Stimulated activated CD8-positive, alpha-beta memory T cell treated with anti-CD3 and anti-CD28 coated beads, Interleukin-7, amount 100 ng/mL, for 24 hours (primary cell): ENCODE measurements around the gene ERI3.

ENCODE experiments used
- DNase-seq: peaks from one replicate; pipeline ENCODE4 v3.0.0-alpha.2; 2020; ENCODE audit warnings: low read depth

Gene ERI3

DNA sequence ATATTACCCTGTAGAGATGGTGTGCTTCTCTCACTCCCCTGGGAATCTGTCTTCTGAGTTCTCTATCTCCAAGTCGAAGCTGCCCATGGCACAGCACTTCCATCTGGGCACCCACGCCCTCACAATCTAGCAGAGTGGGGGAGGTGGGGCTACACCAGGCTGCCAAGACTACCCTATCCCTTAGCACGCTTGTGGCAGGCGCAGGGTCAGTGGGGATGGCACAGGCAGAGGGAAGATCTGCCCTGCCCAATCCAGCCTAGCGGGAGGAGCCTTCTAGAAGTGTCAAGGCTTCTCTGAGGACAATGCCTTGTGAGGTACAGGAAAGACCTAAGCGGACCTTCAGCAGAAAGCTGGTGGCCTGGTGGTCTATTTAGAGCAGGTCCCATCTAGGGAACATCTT is 92.6 kb downstream of the ERI3 start:
- DNase-seq: no peak

DNA sequence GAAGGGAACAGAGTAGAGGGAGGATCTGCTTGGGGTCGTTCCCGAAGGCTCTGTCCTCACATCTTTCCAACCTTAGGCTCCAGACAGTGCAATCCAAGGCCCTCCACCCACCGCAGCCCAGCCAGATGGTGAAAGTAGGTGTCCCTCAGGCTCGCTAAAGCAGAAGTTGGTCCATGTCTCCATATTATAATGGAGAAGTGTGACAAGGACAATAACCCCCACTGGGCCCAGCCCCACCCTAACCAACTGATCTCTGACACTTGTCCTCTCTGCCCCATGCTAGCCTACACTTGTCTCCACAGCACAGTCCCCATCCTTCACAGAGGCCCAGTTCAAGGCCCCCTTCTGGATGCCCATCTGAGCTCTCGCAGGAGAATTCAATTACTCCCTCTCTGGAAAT is 93.1 kb downstream of the ERI3 start:
- DNase-seq: no peak

DNA sequence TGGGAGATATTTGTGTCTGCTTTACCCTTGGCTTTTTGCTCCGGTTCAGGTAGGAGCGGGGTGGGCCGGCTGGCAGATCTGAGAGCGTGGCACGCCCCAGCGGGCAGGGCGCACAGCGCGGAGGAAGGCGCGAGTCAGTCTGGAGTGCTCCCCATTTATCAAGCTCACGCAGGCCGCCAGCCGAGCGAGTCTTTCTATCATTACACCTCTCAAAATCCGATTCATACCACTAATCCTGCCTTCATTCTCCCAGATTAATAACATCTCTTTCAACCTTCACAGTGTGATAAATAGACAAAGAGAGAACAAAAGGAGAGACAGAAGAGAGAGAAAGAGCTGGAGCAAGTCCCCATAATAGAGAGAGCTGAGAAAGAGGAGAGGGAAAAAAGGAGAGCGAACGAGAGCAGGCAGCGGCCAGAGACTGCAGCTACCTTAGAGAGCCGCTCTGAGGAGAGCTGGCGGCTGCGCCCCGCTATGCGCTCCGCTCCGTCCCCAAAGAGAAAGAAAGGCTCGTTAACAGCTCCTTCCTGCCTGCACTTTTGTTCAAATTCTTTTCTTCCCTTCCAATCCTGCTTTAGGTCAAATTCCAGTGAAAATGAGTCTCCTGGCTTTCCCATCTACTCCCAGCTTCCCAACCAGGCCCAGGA is 93.8 kb downstream of the ERI3 start:
- no peak for DNase-seq

DNA sequence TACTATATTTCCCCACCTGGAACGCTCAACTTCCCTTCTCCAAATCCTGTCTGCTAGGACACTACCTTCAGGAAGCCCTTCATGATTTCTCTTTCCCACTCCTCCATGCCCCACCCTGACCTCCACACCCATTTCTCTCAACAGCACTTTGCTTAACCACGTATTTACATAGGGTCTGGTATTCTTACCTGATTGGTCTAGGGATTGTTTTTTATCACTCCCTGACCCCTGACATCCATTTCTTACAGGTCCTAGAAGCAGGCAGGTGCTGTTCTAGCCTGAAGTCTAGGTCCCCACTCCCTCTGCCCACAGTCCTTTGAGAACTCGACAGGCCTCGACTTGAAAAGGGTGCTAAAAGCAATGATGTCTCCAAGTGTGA is 94.3 kb downstream of the ERI3 start:
- no peak for DNase-seq

DNA sequence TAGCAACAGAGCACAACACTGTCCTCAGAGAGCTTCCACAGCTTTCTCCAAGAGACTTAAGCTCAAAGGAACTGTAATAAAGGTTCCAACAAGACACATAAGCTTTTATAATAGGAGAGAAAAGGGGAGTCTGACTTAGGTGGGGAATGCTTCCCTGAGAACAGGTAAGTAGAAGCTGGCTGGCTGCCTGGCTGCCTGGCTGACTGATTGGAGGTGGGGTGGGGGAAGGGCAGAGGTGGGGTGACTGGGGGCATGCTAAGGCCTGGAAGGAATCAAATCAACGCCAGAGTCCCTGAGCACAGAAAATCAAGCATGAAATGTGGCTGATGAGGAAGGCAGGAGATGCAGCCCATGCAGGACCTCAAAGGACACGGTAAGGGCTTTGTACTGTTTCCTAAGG is 96.0 kb downstream of the ERI3 start:
- no peak for DNase-seq

DNA sequence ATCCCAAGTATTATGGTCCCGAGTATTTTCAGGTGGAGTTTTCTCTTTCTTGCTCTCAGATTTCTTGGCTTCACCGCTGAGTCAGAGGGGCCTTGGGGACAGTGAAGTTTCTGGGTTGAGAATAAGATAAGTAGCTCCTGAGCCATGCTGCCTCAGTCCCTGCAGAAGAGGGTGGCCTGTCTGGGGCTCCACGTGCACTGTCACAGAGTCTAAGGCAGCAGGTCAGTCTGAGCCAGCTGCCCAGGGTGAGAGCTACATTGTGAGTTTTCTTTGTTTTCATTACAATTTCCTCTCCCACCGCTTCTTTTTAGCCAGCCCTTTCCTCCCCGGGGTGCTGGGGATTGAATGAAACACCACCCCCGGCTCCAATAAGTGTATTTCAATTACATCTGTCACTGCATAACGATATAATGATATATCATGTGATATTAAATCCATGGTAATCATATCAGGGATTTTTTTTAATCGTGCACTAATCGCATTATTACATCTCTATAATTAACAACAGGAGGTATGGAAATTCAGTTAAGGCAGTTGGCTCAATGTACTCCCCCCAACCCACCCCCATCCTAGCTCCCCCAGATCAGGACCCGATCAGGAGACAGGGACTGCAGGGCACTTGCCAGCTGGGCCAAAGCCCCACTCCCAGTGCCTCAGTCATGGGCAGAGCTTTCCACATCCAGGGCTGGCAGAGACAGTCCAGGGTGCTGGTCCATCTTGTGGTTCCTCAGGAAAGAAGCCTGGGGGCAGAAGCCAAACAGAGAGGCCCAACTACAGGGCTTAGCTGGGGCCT is 98.1 kb downstream of the ERI3 start:
- no peak for DNase-seq

DNA sequence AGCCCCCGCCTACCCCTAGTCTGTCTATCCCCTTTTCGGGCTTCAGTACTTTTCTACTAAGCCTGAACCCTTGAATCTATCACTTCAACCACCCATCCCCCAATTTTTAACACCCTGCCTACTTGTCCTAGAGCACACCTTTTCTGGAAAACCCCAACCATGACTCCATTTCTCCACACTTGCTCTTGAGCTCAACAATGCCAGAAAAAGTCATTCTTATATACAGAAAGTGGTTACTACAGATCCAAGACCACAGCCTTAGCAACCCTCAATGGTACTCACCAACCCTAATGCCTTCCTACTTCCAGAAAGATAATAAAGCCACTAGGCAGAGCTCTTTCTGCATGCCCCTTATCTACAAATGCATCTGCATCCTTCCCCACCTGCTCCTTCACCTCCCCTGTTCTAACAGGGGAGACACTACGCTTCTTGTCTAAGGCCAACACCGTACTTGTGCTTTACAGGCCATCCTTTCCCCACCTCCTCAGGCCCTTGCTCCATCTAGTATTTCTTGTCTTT is 100.6 kb downstream of the ERI3 start:
- no peak for DNase-seq

DNA sequence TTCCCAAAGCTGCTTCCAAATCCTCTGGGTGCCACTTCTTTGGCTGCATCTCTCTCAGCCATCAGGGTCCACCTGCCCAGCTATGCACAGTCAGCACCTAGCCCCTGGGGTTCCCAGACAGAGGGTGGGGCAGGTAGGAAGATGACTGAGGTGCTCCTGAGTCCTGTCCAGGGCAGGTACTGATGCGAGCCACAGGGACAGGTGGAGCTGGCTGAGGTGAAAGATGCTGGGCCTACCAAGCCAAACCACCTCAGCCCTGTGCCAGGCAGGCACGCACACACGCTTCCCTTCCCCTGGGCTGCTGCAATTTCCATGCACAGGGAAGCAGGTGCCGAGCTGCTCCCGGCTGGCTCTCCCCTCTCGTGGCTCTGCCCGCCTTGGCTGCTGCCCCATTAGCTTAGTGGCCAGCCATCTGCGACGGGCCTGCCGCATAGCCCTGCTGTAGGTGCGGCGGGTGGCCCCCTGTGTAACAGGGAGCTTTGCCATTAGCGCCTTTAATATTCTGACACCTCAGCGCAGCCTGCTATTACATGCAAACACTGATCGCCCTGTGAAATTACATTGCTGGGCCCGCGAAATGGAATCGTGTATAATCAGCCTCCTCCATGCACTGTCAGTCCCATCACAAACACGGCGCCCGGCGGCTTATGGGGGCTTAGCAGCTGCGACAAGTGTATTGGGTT is 102.9 kb downstream of the ERI3 start:
- no peak for DNase-seq

DNA sequence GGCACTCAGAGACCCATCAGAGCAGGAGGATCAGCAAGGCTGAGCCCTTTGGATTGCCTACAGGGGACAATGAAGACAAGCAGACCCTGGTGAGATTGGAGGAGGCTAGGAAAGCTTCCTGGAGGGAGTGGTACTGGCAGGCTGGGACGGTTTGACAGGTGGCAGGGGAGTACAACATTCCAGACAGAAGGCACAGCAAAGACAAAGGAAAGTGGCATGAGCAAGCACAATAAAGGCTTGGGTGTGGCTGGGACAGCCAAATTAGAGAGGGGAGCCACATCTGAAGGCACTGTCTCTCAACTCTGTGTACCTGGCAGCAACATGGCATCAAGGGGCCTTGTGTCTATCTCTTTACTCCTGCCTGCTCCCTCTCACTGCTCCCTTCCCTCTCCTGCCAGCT is 103.6 kb downstream of the ERI3 start:
- no peak for DNase-seq

DNA sequence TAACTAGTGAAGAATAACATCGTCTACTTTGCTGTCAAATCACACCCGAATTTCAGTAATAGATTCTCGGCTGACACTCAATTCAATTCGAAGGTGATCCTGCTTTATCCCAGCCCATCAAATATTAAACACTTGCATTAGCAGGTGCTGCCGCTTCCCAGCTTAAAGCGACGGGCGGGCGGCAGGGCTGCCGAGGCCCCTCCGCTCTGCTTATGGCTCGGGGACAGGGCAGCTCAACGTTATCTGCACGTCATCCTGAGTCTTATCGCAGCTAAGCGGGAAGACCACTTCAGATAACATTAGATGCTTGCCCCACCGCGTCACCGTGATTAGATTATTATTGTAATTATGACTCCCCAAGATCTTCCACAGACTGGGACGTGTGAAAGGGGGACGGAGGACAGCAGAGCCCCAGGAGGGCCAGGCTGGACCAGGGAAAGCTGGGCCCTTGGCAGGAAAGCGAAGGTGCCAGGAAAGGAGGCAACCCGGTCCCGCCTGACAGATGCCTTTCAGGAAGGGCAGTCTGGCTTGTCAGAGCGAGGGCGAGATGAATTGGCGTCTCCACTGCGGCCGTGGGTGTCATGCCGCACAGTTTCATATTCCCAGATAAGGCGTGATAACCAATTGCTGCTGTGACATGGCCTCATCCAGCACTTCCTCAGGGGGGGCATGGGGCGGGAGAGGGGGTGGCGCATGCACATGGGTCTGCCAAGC is 104.8 kb downstream of the ERI3 start:
- DNase-seq: no peak

DNA sequence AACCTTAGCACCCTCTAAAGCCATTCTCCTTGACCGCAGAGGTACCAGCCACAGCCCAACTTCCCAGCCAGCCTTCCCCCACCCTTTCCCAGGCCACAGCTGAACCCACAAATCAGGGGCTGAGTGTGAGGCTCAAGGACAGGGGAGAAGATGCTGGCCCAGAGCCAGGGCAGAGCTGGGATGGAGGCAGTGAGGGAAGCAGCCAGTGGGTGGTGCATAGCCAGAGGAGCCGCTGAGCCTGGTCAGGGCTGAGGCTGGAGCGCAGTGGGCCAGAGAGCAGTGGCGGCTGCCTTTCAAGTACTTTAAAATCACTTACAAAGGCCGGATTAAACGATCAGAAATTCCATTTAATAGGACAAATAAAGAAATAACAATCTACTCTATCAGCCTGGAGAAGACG is 105.5 kb downstream of the ERI3 start:
- DNase-seq: no peak

DNA sequence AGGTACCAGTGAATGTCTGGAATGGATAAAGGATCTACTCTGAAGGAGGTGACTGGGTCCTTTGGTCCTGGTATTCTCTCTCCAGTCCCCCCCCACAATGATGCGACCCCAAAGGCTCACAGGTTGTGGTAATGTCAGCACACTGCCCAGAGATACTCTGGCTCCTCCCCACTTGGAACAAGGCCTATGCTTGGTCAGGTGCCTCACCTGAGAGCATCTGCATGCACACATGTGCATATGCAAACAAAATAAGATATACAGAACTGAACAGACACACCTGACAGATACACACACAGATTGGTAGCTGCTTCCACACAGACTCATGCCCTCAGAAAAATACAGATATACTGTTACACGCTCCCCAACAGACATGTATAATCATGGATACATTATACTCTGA is 108.3 kb downstream of the ERI3 start:
- DNase-seq: no peak

DNA sequence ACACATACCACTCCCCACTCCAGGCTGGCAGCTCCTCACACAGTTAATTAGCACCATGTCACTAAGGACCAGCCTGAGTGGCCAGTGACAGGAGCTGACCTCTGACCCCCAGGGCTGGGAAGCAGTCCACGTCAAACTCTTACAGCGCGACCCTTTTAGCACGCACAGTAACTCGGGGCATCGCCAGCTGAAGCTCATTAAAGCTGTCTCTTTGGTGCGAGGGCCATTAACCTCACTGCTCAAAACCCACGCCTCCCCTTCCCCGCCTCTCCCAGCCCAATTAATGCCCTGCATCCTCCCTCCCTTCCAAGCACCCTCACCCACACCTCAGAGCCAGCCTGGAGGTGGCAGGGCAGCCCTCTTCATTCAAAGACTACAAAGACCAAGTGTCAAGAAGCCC is 110.1 kb downstream of the ERI3 start:
- no peak for DNase-seq

DNA sequence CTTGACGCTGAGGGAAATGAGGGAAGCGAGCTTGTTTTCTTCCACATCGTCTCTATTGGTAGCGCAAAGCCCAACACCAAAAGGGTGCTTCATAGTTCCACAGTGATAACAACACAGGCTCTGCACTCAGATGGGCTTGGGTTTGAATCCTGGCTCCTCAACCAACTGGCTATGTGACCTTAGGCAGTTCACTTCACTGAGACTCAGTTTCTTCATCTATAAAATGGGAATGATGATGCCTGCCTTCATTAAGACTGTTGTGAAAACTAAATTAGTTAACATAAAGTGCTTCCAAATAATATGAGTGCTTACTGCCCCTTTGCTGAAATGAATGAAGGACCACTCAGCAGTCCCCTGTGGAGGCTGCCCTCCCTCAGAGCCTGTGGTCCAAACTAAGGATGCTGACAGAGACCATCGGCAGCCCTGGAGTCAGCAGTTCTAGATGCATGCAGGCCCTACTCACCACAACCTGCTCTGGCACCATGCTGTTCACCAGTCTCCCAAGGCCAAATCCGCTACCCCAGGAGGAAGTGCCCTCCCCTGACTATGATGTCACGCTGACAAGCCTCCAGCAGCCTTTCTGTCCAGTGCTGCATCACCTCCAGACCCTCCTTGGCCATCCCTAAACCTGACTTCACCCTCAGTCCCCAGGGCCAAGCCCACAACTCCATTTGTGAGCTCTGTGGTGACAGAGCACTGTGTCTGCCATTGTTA is 111.1 kb downstream of the ERI3 start:
- no peak for DNase-seq

DNA sequence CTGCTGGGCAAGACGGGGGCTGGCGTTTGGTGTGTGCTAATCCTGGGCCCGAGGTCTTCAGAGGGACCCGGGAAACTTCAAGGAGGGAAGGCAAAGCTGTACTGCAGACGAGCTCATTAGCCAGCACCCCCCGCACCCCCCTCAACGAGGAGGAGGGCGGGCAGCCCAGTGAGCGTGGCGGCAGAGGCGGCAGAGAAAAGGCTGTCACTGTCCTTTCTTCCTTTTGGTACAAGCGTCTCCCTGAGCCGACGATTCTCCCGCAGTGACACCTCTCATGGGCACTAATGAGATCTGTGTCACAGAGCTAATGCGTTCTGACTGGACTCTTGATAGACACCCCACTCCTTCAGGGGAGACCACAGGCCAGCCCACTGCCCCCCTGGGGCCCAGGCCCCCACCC is 112.3 kb downstream of the ERI3 start:
- no peak for DNase-seq

DNA sequence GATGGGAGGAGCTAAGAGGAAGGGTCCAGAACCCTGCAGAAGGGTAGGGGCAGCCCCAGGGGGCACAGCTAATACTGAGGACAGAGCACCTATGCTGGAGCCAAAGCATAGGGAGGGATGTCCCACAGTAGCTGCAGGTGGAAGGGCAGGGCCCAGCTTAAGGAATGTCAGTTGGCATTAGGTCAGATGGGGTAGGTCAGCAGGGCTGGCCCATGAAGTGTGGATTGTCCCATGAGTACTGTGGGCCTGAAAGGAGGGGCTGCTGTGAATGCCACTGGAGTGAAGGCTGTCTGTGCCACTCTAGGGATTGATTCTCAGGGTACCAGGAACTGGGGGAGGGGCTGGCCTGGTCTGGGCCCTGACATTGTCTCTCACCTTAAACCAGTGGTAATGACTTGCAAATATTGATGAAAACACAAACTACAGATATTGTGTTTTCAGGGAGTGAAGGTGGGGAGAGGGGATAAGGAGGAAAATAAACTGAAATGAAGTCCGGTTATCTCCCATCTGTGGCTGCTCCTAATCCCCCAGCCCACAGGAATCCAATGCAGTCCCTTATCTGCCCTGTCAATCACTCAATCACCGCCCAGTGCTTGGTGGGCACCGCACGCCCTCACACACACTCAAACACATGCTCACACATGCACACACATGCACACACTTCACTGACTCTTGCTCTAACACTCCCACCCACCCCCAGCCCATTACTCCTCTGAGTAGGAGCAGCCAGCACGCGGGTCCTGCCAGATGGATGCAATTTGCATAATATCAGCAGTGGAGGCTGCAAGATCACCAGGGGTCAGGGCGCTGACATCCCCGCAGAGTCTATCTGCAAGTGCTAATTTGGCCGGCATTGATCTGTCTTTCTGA is 114.0 kb downstream of the ERI3 start:
- DNase-seq: no peak

DNA sequence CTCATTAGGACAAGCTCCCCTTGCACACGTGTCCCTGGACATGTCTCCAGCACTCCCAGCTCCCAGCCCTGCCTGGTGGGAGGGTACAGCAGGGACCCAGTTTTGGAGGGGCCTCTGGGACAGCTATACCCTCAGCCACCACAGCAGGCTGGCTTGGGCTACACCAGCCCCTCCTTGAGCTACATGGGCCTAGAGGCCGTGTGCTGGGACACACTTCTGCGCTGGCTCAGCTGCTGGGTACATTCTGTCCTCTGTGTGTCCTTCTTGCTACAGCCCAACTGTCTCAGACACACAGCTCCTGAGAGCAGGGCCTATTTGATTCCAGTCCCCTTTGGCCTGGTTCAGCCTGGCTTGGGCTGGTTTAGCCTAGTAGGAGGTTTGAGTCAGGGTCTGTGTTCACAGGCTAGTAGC is 115.1 kb downstream of the ERI3 start:
- DNase-seq: no peak

DNA sequence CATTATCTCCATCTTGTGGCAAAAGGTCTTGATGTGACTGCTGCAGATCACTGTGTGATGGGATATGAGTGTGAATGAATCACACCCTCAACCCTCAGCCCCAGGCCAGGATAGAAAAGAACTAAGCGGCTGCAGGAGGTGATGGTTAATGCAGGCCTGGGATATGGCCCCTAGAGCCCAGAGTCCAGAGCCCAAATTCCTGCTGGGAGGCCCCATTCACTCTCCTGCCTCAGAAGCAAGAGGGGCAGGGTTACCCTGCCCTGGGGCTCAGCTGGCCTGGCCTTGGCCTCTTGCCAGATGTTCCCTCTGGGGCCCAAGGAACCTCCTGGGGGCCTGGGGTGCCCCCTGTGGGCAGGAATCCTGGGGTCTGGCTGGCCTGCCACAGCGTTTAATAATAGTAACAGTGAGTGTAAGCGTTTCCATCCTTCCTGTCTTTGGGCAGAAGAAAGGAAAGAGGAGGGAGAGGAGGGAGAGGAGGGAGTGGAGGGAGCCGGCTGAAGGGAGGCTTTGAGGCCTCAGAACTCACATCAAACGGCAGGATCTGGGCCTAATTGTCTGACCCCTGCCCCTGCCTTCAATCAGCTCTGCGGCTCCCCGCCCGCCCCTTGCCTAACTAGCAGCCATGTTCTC is 115.6 kb downstream of the ERI3 start:
- DNase-seq: no peak

DNA sequence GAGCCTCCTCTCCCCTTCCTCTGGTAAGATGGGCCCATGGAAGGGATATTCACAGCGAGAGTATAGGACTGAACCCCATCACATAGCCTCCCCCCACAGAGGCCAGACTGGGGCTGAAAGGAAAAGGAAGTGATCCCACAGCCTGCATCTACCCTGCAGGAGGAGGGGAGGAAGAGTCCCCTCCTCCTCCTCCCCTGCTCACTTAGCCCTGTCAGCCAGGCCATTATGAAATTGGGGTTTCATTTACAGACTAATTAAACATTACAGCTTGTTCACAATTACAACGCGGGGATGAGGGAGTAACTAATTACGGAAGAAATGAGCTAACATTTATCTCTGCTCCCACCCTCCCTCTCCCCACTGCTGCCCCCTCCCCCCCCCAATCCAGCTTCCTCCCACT is 116.4 kb downstream of the ERI3 start:
- DNase-seq: no peak

DNA sequence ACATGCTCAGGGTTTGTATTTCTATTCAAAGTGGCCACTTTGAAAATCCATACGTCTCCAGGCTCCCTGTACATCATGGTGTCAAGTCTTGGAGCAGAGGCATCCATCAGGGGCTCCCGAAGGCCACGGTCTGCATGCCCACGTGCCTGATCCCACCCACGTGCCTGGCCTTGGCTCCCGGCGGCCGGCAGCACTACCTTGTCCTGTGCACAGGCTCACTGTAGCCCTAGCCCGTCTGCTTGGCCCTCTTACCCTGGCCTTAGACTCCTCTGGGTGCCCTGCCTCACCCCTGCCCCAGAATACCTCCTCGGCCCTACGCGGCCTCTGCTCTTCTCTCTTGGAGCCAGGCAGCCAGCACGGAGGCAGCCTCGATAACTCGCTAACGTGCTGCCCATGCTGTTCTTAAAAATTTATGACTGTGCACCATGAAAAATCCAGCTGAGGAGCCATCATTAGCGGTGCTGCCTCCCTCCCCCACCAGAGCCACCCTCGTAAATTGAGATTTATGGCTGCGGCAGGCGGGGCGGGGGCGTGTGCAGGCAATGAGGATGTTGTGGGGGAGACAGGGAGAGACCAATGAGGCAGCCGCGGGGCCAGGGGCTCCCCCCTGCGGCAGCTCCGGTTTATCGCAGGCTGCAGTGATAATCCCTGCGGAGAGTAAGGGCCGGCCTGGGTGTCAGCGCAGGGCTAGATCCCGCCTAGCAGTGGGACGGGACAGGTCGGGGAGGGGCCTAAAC is 117.2 kb downstream of the ERI3 start:
- no peak for DNase-seq
